ENCODE results near the gene TTC23L. TPM values are rescaled to one million over a fixed set of nuclear protein-coding genes. Genes with fewer than 3 reads are reported as not detected.

Gene TTC23L
- total RNA-seq, 1 experiment from 2014 or later = 0.41 TPM

DNA sequence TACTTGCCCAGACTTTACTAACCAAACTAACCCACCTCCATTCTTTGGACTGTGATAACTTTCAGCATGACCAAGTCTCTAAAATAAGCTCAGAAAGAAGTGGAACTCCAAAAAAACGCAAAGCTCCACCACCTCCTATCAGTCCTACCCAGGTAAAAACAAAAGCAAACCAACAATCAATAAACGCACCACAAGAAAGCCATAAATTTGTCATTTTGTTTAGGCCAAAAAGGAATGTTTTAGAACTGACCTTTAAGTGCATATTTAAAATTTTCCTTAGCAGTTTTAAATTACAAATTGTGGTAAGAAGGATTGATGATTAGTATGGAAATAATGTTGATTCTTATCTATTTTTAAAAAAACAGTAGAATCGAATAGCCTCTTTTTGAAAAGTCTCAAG lies 25.5 kb upstream of the TTC23L start:
- BruUV-seq (replicated peaks) = no TSS peak
- H3K36me3 ChIP-seq (ENCODE audit: insufficient read depth, low read length, poor library complexity, severe bottlenecking) = no peaks in the 10 kb centered on the region

DNA sequence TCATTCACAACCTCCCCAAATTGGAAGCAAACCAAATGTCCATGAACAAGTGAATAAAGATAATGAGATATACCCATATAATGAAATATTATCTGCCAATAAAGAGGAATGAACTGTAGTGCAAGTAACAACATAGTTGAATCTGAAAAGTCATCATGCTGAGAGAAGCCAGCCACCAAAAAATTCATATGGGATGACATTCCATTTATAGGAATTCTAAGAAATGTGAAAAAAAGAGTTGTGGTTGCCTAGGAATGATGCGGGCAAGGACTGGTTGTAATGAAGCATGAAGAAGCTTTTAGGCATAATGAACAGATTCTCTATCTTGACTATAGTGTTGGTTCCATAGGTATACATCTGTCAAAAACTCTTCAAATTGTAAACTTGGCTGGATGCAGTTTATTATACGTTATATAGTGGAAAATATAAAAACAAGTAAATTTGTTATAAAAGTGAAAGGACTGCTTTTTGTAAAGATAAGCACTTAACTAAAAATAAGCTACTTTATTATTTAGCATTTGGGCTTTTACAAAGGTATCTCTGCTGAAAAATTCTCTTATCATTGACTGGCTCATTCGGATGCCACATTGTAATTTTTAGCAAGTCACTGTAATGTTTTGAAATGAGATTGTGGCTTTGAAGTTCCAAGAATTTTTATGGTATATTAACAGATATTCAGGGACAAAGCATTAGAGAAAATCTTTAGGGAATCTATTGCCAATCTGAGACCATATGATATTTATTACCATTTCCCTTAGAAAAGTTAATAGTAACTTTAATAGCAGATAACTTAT lies 21.2 kb upstream of the TTC23L start:
- Histone ChIP-seq H3K27ac (ENCODE audit: low read depth, low read length, poor library complexity, severe bottlenecking) (no peak overlapping the region), H3K36me3 (ENCODE audit: insufficient read depth, low read length, poor library complexity, severe bottlenecking) (no peaks in the 10 kb centered on the region)
- BruUV-seq (replicated peaks) = no TSS peak

More for the DNA sequence above, 25.5 kb upstream of the TTC23L start:
- Histone ChIP-seq H3K27ac (ENCODE audit: low read depth, low read length, poor library complexity, severe bottlenecking) (no peak overlapping the region), H3K4me3 (ENCODE audit: low read depth, low read length, poor library complexity, severe bottlenecking) (no peak overlapping the region), H3K4me1 (ENCODE audit: insufficient read depth, low read length, poor library complexity, severe bottlenecking) (peaks cover 4% of the 10 kb centered on the region), H3K27me3 (replicated peaks; ENCODE audit: insufficient read depth, low read depth, low read length, poor library complexity) (no peaks in the 10 kb centered on the region), H3K9me3 (ENCODE audit: low read depth, low read length, poor library complexity, severe bottlenecking) (no peaks in the 10 kb centered on the region)
- ChIA-PET POLR2A (ENCODE audit: low non-redundant PET) (no interaction called here), CTCF (no interaction called here)
- no peak for DNase-seq (ENCODE audit: low spot score)
- intact Hi-C loops (cut with micrococcal nuclease; ENCODE audit: unreplicated experiment) = no loop called here
- no peak for TF ChIP-seq EZH2 (IDR thresholded peaks at IDR 0.05; ENCODE audit: borderline replicate concordance, low read depth, low read length, poor library complexity, severe bottlenecking)

DNA sequence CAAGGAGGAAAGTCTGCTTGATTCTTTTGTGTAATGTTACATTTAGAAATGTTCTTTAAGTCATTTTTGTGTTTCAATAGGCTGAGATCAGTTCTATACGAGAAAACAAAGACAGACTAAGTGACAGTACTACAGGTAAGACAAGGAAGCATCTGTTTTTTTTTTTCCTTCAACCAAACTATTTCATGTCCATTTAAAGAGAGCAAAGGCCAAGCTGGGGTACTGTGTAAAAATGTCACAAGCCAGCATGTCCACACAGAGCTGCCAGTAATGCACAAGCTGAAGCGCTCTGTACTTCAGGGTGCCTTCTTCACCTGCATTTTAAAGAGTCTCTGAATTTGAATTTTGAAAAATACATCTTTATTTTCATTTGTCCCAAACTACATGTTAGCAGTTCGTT lies 20.2 kb upstream of the TTC23L start:
- no peak overlapping the region for H3K4me3 ChIP-seq (ENCODE audit: low read depth, low read length, poor library complexity, severe bottlenecking)
- no peaks in the 10 kb centered on the region for H3K36me3 ChIP-seq (ENCODE audit: insufficient read depth, low read length, poor library complexity, severe bottlenecking)
- no peaks in the 10 kb centered on the region for H3K4me1 ChIP-seq (ENCODE audit: insufficient read depth, low read length, poor library complexity, severe bottlenecking)
- no peaks in the 10 kb centered on the region for H3K27me3 ChIP-seq (replicated peaks; ENCODE audit: insufficient read depth, low read depth, low read length, poor library complexity)
- DNase-seq (ENCODE audit: low spot score) = no peak
- no peak overlapping the region for H3K27ac ChIP-seq (ENCODE audit: low read depth, low read length, poor library complexity, severe bottlenecking)
- no peaks in the 10 kb centered on the region for H3K9me3 ChIP-seq (ENCODE audit: low read depth, low read length, poor library complexity, severe bottlenecking)
- intact Hi-C loops (cut with micrococcal nuclease; ENCODE audit: unreplicated experiment) = no loop called here
- BruUV-seq (replicated peaks) = no TSS peak
- CTCF ChIA-PET = no interaction called here
- TF ChIP-seq, protein P1, sequence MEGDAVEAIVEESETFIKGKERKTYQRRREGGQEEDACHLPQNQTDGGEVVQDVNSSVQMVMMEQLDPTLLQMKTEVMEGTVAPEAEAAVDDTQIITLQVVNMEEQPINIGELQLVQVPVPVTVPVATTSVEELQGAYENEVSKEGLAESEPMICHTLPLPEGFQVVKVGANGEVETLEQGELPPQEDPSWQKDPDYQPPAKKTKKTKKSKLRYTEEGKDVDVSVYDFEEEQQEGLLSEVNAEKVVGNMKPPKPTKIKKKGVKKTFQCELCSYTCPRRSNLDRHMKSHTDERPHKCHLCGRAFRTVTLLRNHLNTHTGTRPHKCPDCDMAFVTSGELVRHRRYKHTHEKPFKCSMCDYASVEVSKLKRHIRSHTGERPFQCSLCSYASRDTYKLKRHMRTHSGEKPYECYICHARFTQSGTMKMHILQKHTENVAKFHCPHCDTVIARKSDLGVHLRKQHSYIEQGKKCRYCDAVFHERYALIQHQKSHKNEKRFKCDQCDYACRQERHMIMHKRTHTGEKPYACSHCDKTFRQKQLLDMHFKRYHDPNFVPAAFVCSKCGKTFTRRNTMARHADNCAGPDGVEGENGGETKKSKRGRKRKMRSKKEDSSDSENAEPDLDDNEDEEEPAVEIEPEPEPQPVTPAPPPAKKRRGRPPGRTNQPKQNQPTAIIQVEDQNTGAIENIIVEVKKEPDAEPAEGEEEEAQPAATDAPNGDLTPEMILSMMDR (conservative IDR thresholded peaks at IDR 0.05; ENCODE audit: low read depth, low read length) = no peak
- TF ChIP-seq EZH2 (IDR thresholded peaks at IDR 0.05; ENCODE audit: borderline replicate concordance, low read depth, low read length, poor library complexity, severe bottlenecking) = no peak
- POLR2A ChIA-PET (ENCODE audit: low non-redundant PET) = no interaction called here

More for the DNA sequence above, 21.2 kb upstream of the TTC23L start:
- CTCF ChIA-PET = no interaction called here
- Histone ChIP-seq H3K4me3 (ENCODE audit: low read depth, low read length, poor library complexity, severe bottlenecking) (no peak overlapping the region), H3K9me3 (ENCODE audit: low read depth, low read length, poor library complexity, severe bottlenecking) (no peaks in the 10 kb centered on the region), H3K4me1 (ENCODE audit: insufficient read depth, low read length, poor library complexity, severe bottlenecking) (no peaks in the 10 kb centered on the region), H3K27me3 (replicated peaks; ENCODE audit: insufficient read depth, low read depth, low read length, poor library complexity) (no peaks in the 10 kb centered on the region)
- TF ChIP-seq EZH2 (IDR thresholded peaks at IDR 0.05; ENCODE audit: borderline replicate concordance, low read depth, low read length, poor library complexity, severe bottlenecking) = no peak
- POLR2A ChIA-PET (ENCODE audit: low non-redundant PET) = interaction anchor here (0.5 kb wide), 1 partner anchor 191 kb away, joined by 3 read pairs; no protein-coding TSS in a partner anchor
- no peak for DNase-seq (ENCODE audit: low spot score)
- intact Hi-C loops (cut with micrococcal nuclease; ENCODE audit: unreplicated experiment) = no loop called here

DNA sequence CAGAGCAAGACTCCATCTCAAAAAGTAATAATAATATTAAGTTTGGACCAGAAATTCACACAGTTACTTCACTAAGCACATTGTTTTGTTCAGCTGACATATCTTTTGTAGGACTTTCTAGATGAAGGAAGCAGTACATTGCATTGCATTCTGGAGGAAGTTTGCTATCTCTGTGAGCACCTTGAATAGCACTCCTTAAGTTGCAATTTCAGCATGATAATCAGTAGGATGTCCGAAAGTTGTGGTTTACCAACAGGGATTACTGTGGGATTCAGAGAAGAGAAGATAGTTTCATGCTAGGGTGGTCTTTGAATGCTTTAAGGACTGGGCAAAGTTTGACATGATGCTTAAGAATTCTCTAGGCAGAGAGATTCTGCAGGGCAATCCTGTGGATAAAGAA lies 18.4 kb upstream of the TTC23L start:
- TF ChIP-seq EZH2 (IDR thresholded peaks at IDR 0.05; ENCODE audit: borderline replicate concordance, low read depth, low read length, poor library complexity, severe bottlenecking) = no peak
- TF ChIP-seq, protein P1 (conservative IDR thresholded peaks at IDR 0.05; ENCODE audit: low read depth, low read length) = no peak
- intact Hi-C loops (cut with micrococcal nuclease; ENCODE audit: unreplicated experiment) = no loop called here
- no peak overlapping the region for H3K27ac ChIP-seq (ENCODE audit: low read depth, low read length, poor library complexity, severe bottlenecking)
- H3K4me1 ChIP-seq (ENCODE audit: insufficient read depth, low read length, poor library complexity, severe bottlenecking) = no peaks in the 10 kb centered on the region
- H3K4me3 ChIP-seq (ENCODE audit: low read depth, low read length, poor library complexity, severe bottlenecking) = no peak overlapping the region
- DNase-seq (ENCODE audit: low spot score) = no peak
- CTCF ChIA-PET = no interaction called here
- no peaks in the 10 kb centered on the region for H3K36me3 ChIP-seq (ENCODE audit: insufficient read depth, low read length, poor library complexity, severe bottlenecking)
- no peaks in the 10 kb centered on the region for H3K9me3 ChIP-seq (ENCODE audit: low read depth, low read length, poor library complexity, severe bottlenecking)
- BruUV-seq (replicated peaks) = no TSS peak
- no peaks in the 10 kb centered on the region for H3K27me3 ChIP-seq (replicated peaks; ENCODE audit: insufficient read depth, low read depth, low read length, poor library complexity)
- POLR2A ChIA-PET (ENCODE audit: low non-redundant PET) = no interaction called here
